Rectal smooth muscle tissue (tissue), 1 donor: ENCODE data around the gene TMEM88.

Source experiments
- H3K27ac ChIP-seq: one replicate; pipeline ENCODE4 v1.7.0; 2013; ENCODE audit warnings: low read depth, low read length, inconsistent platforms
- H3K27me3 ChIP-seq: one replicate; pipeline ENCODE4 v1.7.0; 2013; ENCODE audit warnings: low read length; ENCODE audit not compliant: control insufficient read depth, insufficient read depth
- H3K36me3 ChIP-seq: one replicate; pipeline ENCODE4 v1.7.0; 2013; ENCODE audit warnings: low read length; ENCODE audit not compliant: control insufficient read depth, insufficient read depth
- H3K4me1 ChIP-seq: one replicate; pipeline ENCODE4 v1.7.0; 2013; ENCODE audit warnings: low read length; ENCODE audit not compliant: control insufficient read depth, insufficient read depth
- H3K4me3 ChIP-seq: one replicate; pipeline ENCODE4 v1.7.0; 2013; ENCODE audit warnings: low read length
- H3K9ac ChIP-seq: one replicate; pipeline ENCODE4 v1.7.0; 2013; ENCODE audit warnings: low read length

Gene TMEM88

DNA sequence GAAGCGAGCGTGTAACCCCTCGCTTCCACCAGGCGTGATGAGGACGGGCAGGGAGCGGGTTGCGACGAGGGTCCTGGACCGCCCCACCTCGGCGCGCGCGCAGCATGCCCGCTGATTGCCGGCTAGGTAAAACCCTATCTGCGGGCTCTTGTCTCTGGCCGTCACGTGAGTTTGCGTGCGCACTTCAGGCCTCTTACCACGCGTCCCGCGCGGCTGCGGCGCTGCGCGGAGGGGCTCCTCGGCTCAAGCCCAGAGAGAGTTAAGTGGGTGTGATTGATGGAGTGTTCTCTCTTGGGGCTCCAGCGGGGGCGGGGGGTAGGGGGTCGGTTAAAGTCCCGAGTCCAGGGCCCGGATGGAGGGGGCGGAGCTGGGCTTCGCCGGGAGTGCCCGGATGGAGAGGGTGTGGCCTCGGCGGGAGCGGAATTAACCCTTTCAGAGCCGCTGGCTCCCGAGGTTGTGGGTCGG lies 12.9 kb upstream of the TMEM88 start:
- Histone ChIP-seq H3K4me1 (peaks cover 27% of the 10 kb centered on the region), H3K36me3 (peaks cover 12% of the 10 kb centered on the region), H3K4me3 (peak overlapping the region; percentile 90), H3K27me3 (no peaks in the 10 kb centered on the region), H3K27ac (peak overlapping the region; percentile 96), H3K9ac (peak overlapping the region; percentile 94)

DNA sequence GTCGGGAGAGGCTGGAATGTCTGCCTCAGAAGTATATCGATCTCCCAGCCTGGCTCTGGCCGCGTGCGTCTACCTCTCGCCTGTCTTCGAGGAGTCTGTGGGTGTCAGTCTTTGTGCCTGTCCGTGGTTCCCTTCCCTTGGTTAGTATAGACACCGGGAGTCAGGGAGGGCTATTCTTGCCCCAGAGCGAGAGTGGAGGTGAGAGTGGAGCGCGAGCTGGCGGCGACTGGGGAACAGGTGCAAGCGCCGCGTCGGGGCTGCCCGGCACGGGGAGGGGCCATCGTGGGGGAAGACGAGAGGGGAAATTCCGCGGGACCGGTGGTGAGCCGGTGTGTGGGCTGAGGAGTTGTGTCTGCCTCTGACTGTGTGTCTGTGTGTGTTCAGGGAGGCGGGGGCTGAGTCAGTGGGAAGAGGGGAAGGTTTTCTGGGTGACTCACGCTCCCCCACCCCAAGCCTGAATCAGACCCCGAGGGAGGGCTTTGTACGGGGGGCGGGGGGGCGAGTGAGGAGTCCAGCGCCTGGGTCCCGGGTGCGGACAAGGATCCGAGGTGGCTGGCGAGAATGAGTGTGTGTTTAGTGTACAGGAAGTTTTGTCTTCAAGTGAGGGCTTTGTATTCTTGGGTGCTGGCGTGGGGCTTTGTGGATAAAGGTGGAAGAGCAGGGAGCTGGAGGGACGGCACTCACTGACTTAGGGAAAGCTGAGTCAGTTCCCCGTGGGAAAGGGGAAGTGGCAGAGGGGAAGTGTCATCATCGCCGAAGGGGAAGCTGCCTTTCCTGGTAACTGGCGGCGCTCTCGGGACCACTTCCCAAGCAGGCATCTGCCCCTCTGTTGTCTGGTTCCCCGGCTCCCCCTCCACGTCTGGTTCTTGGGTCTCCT lies 12.2 kb upstream of the TMEM88 start:
- H3K27me3 ChIP-seq: no peaks in the 10 kb centered on the region
- peak overlapping the region; percentile 96 for H3K27ac ChIP-seq
- H3K4me1 ChIP-seq: peaks cover 20% of the 10 kb centered on the region
- peak overlapping the region; percentile 90 for H3K4me3 ChIP-seq
- peaks cover 15% of the 10 kb centered on the region for H3K36me3 ChIP-seq
- peak overlapping the region; percentile 94 for H3K9ac ChIP-seq

DNA sequence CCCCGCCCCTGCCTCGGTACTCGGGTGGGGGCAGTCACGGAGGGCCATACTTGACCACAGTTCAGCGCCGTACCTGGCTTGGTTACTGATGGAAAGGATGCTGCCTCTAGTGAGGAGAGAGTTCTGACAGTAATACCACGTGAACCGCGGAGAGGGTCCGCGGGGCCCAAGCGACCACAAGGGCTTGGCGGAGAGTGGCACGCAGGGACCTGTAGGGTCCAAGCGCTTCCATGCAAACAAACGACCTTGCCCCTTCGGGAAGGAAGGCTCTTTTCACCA lies 11.7 kb upstream of the TMEM88 start:
- Histone ChIP-seq H3K4me3 (peak overlapping the region; percentile 90), H3K4me1 (peaks cover 20% of the 10 kb centered on the region), H3K27ac (peak overlapping the region; percentile 96), H3K36me3 (peaks cover 15% of the 10 kb centered on the region), H3K27me3 (no peaks in the 10 kb centered on the region), H3K9ac (peak overlapping the region; percentile 94)

DNA sequence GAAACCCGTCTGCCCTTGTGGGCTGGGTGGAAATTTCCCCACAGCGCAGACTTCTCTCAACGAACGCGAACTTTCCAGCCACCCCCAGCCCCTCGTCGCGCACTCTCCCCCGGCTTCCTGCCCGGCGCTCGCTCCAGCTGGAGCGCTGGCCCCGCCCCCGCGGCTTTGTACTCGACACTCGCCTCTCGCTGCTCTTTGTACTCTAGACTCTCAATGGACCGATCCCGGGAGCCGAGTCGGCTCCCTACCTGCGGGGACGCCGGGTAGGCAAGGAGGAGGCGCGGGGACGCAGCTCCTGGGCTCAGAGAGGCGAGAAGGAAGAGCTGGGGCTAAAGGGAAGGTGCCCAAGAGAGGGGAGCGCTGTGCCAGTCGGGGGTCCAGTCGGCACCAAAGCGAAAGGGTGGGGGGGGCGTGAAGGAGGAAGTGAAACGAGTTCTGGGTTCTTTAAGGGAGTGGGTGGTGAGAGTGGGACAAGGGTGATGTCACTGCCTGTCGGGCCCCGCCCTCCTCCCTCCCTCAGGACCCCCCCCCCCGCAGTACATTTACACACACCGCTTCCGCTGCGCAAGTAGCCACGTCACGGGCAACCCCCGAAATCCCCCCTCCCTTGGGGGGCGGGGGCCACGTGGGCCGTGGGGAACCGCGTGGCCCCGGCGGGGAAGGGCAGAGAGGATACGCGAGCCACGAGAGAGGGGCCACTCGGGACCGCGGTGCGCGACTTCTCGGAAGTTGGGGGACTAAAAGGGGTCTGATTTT lies 11.2 kb upstream of the TMEM88 start:
- Histone ChIP-seq H3K36me3 (peaks cover 15% of the 10 kb centered on the region), H3K4me3 (peak overlapping the region; percentile 90), H3K27me3 (no peaks in the 10 kb centered on the region), H3K27ac (peak overlapping the region; percentile 96), H3K4me1 (peaks cover 17% of the 10 kb centered on the region), H3K9ac (peak overlapping the region; percentile 94)

DNA sequence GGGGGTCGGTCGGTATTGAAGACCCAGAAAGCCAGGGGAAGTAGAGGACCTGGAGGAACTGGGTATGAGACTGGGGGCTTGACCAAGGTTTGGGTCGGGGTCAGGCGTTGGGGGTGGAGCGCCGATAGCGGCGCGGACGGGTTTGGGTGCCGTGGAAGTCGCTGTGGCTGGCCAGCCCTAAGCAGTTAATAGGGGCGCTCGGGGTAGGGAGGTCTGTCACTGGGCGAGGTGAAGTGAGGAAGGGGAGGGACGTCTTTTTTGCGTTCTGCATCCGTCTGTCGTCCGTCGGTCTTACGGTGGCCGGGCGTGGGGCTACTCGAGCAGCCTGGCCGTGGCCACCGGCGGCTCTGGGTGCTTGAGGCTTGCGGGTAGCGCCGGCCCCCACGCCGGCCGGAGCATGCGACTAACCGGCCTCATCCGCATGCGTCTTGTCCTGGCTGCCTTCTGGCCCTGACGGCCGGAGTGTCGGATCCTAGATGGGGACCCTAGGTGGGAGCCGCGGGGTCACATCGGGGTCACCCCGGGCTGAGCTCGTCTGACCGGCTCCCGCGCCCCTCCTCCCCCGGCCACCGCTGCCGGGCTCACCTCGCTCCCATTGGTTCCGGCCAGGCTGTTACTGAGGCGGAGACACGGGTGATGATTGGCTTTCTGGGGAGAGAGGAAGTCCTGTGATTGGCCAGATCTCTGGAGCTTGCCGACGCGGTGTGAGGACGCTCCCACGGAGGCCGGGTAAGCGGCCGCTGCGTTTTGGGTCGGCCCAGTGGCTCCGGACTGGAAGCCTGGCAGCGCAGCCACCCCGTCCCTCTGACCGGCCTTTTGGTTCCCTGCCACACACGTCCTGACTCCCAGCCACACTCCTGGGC lies 10.3 kb upstream of the TMEM88 start:
- H3K4me1 ChIP-seq: peaks cover 16% of the 10 kb centered on the region
- H3K36me3 ChIP-seq: peaks cover 19% of the 10 kb centered on the region

DNA sequence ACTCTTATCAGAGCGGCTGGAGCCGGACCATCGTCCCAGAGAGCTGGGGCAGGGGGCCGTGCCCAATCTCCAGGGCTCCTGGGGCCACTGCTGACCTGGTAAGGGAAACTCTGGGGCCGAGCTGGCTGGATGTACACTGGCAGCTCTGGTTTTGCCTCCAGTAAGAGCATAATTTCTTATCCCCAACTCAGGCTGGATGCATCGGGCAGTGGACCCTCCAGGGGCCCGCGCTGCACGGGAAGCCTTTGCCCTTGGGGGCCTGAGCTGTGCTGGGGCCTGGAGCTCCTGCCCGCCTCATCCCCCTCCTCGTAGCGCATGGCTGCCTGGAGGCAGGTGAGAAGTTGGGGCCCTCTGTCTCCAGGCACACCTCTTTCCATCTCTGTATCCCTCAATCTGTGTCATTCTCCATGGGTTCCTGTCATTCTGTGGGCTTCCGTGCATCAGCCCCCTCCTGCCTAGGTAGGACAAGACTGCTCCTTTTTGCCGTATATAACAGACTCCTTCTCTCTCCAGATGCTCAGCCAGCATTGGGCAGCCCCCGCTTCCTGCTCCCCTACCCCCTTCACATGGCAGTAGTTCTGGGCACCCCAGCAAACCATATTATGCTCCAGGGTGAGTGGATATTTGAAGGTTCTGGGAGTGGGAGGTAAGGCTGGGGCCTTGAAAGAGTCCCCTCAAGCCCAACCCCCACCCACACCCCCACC lies 9.4 kb upstream of the TMEM88 start:
- peaks cover 21% of the 10 kb centered on the region for H3K36me3 ChIP-seq

More for the DNA sequence above, 10.3 kb upstream of the TMEM88 start:
- H3K27me3 ChIP-seq: no peaks in the 10 kb centered on the region
- H3K4me3 ChIP-seq: peak overlapping the region; percentile 90
- H3K9ac ChIP-seq: peak overlapping the region; percentile 86
- H3K27ac ChIP-seq: peak overlapping the region; percentile 96

DNA sequence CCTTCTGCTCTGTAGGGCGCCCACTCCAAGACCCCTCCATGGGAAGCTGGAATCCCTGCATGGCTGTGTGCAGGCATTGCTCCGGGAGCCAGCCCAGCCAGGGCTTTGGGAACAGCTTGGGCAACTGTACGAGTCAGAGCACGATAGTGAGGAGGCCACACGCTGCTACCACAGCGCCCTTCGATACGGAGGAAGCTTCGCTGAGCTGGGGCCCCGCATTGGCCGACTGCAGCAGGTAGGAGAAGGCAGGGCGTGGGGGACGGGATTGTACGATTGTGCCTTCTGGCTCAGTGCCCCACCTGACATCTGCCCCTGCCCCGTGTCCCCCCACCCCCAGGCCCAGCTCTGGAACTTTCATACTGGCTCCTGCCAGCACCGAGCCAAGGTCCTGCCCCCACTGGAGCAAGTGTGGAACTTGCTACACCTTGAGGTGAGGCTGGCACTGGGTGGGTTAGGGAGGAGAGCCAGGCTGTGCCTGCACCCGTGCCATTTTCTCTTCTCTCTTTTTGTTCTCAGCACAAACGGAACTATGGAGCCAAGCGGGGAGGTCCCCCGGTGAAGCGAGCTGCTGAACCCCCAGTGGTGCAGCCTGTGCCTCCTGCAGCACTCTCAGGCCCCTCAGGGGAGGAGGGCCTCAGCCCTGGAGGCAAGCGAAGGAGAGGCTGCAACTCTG lies 8.7 kb upstream of the TMEM88 start:
- H3K36me3 ChIP-seq: peaks cover 26% of the 10 kb centered on the region
- H3K9ac ChIP-seq: no peak overlapping the region
- peaks cover 14% of the 10 kb centered on the region for H3K4me1 ChIP-seq
- H3K4me3 ChIP-seq: no peak overlapping the region
- H3K27me3 ChIP-seq: no peaks in the 10 kb centered on the region
- no peak overlapping the region for H3K27ac ChIP-seq

More for the DNA sequence above, 9.4 kb upstream of the TMEM88 start:
- H3K27ac ChIP-seq: peak overlapping the region; percentile 79
- H3K4me3 ChIP-seq: peak overlapping the region; percentile 90
- H3K27me3 ChIP-seq: no peaks in the 10 kb centered on the region
- peak overlapping the region; percentile 49 for H3K9ac ChIP-seq
- H3K4me1 ChIP-seq: peaks cover 16% of the 10 kb centered on the region

DNA sequence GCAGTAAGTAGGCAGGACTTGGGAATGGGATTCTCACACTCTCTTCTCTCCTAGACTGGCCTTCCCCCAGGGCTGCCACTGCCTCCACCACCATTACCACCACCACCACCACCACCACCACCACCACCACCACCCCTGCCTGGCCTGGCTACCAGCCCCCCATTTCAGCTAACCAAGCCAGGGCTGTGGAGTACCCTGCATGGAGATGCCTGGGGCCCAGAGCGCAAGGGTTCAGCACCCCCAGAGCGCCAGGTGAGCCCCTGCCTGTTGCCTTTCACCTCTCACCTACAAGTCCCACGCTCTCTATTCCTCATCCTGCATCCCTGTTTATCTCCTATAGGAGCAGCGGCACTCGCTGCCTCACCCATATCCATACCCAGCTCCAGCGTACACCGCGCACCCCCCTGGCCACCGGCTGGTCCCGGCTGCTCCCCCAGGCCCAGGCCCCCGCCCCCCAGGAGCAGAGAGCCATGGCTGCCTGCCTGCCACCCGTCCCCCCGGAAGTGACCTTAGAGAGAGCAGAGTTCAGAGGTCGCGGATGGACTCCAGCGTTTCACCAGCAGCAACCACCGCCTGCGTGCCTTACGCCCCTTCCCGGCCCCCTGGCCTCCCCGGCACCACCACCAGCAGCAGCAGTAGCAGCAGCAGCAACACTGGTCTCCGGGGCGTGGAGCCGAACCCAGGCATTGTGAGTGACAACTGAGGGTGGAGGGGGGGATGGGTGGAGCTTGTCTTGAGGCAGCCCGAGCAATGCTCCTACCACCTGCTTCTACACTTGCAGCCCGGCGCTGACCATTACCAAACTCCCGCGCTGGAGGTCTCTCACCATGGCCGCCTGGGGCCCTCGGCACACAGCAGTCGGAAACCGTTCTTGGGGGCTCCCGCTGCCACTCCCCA lies 7.9 kb upstream of the TMEM88 start:
- H3K36me3 ChIP-seq: peaks cover 26% of the 10 kb centered on the region
- no peak overlapping the region for H3K27ac ChIP-seq
- H3K4me1 ChIP-seq: peaks cover 11% of the 10 kb centered on the region

DNA sequence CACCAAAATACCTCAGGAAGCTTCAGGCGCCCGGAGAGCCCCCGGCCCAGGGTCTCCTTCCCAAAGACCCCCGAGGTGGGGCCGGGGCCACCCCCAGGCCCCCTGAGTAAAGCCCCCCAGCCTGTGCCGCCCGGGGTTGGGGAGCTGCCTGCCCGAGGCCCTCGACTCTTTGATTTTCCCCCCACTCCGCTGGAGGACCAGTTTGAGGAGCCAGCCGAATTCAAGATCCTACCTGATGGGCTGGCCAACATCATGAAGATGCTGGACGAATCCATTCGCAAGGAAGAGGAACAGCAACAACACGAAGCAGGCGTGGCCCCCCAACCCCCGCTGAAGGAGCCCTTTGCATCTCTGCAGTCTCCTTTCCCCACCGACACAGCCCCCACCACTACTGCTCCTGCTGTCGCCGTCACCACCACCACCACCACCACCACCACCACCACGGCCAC lies 6.7 kb upstream of the TMEM88 start:
- no peaks in the 10 kb centered on the region for H3K27me3 ChIP-seq
- H3K4me3 ChIP-seq: no peak overlapping the region
- H3K27ac ChIP-seq: no peak overlapping the region
- no peak overlapping the region for H3K9ac ChIP-seq
- peaks cover 32% of the 10 kb centered on the region for H3K36me3 ChIP-seq
- peaks cover 10% of the 10 kb centered on the region for H3K4me1 ChIP-seq

More for the DNA sequence above, 7.9 kb upstream of the TMEM88 start:
- Histone ChIP-seq H3K4me3 (no peak overlapping the region), H3K27me3 (no peaks in the 10 kb centered on the region), H3K9ac (no peak overlapping the region)

DNA sequence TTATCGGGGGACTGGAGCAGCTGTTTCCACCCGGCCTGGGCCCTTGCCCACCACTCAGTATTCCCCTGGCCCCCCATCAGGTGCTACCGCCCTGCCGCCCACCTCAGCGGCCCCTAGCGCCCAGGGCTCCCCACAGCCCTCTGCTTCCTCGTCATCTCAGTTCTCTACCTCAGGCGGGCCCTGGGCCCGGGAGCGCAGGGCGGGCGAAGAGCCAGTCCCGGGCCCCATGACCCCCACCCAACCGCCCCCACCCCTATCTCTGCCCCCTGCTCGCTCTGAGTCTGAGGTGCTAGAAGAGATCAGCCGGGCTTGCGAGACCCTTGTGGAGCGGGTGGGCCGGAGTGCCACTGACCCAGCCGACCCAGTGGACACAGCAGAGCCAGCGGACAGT lies 6.1 kb upstream of the TMEM88 start:
- Histone ChIP-seq H3K36me3 (peaks cover 33% of the 10 kb centered on the region), H3K27ac (no peak overlapping the region)

More for the DNA sequence above, 6.1 kb upstream of the TMEM88 start:
- H3K27me3 ChIP-seq: no peaks in the 10 kb centered on the region
- no peak overlapping the region for H3K4me3 ChIP-seq
- peaks cover 8% of the 10 kb centered on the region for H3K4me1 ChIP-seq
- no peak overlapping the region for H3K9ac ChIP-seq
